Stimulated activated naive CD8-positive, alpha-beta T cell treated with anti-CD3 and anti-CD28 coated beads, Interleukin-15, amount 100 ng/mL, for 72 hours (primary cell): ENCODE measurements around the gene PNPLA7.
"Not testable (repeated sequence)": the region's sequence is repeated elsewhere in the genome, so short reads cannot be mapped to it uniquely, and the experiment has no call there.

Source experiments
- ATAC-seq: fragments of 150-1000 bp; cut with Tn5 transposase; 2 replicates; pipeline ENCODE4 v1.10.0; 2021; ENCODE audit warnings: mild to moderate bottlenecking, moderate library complexity
- DNase-seq, 2 donors: peaks; one replicate each; pipeline ENCODE4 v3.0.0; 2021 to 2022
- H3K27ac Mint-ChIP-seq, 2 donors: one replicate each; pipeline ENCODE4 v1.8.0; 2022; ENCODE audit warnings: mild to moderate bottlenecking in 2 of 2, mixed read lengths in 2 of 2, moderate library complexity in 2 of 2
- H3K27me3 Mint-ChIP-seq: one replicate; pipeline ENCODE4 v1.8.0; 2022; ENCODE audit warnings: mixed read lengths
- H3K4me1 Mint-ChIP-seq: one replicate; pipeline ENCODE4 v1.8.0; 2022; ENCODE audit warnings: mild to moderate bottlenecking, mixed read lengths
- H3K4me3 Mint-ChIP-seq, 2 donors: one replicate each; pipeline ENCODE4 v1.8.0; 2022; ENCODE audit warnings: mild to moderate bottlenecking in 2 of 2, mixed read lengths in 2 of 2, moderate library complexity in 1 of 2
- H3K9me3 Mint-ChIP-seq, 2 donors: one replicate each; pipeline ENCODE4 v1.8.0; 2022; ENCODE audit warnings: mixed read lengths in 2 of 2

The PNPLA7 gene

DNA sequence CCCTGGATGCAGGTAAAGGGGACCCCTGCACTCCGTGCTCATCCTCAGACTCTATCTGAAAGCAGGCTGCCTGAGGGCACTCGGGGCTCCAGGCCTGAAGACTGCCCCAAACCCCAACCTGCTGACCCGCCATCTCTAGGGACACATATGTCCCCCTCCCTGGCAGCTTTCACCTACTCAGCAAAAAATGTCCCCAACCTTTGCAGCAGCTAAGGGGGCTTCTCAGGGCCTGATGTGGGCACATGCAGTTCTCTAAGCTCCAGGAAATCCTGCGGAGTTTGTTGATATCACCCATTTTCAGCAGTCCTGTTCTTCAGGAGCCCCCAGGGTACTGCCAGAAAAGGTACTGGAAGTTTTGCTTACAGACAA lies 30.7 kb upstream of the PNPLA7 start:
- peaks cover 41% of the 10 kb centered on the region for H3K4me1 Mint-ChIP-seq
- ATAC-seq (no peak), DNase-seq (no peak)
- no peaks in the 10 kb centered on the region for H3K9me3 Mint-ChIP-seq
- no peak overlapping the region for H3K4me3 Mint-ChIP-seq
- H3K27ac Mint-ChIP-seq: no peak overlapping the region
- no peaks in the 10 kb centered on the region for H3K27me3 Mint-ChIP-seq

DNA sequence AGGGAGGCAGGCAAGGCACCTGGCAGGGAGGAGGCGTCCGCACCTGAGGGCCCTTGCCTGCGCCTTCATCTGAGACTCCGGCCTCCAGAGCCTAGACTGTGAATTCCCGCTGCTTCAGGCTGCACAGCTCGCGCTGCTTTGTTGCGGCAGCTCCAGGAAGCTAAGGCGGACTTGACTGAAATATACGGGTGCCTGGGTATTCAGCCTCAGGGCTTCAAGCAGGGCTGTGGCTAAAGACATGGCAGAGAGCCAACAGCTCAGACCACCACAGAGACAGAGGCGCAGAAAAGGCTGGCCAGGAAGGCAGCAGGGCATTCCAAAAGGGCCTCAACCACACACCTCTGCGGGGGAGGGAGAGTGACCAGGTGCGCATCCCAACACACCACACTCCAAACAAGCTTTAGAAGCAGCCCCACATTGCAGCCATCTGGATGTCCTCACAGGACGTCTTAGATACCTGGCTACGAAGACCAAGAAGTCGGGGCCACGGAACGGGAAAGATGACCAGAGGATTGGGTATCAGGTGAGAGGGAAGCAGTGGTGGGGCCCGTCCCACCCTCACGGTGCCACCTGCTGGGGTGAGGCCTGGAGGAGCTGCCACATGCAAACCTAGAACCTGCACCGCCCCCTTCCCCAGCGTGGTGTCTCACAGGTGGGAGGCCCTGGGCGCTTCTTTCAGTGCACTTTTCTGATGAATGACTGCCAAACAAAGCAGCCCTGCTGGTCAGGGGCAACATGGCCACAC lies 30.2 kb upstream of the PNPLA7 start:
- H3K4me1 Mint-ChIP-seq: peaks cover 46% of the 10 kb centered on the region
- H3K27me3 Mint-ChIP-seq: no peaks in the 10 kb centered on the region
- ATAC-seq (no peak), DNase-seq (no peak)
- H3K9me3 Mint-ChIP-seq: no peaks in the 10 kb centered on the region
- H3K27ac Mint-ChIP-seq: no peak overlapping the region
- H3K4me3 Mint-ChIP-seq: no peak overlapping the region

GRCh38 chr9:137579259-137579604 lies 29.0 kb upstream of the PNPLA7 start:
- Mint-ChIP-seq H3K27me3 (no peaks in the 10 kb centered on the region), H3K4me1 (peaks cover 55% of the 10 kb centered on the region), H3K9me3 (no peaks in the 10 kb centered on the region), H3K4me3 (peak overlapping the region; percentile 82 to 88), H3K27ac (peak overlapping the region in 1 of 2 donors; percentile 95)
- no peak for ATAC-seq
- DNase-seq: no peak

DNA sequence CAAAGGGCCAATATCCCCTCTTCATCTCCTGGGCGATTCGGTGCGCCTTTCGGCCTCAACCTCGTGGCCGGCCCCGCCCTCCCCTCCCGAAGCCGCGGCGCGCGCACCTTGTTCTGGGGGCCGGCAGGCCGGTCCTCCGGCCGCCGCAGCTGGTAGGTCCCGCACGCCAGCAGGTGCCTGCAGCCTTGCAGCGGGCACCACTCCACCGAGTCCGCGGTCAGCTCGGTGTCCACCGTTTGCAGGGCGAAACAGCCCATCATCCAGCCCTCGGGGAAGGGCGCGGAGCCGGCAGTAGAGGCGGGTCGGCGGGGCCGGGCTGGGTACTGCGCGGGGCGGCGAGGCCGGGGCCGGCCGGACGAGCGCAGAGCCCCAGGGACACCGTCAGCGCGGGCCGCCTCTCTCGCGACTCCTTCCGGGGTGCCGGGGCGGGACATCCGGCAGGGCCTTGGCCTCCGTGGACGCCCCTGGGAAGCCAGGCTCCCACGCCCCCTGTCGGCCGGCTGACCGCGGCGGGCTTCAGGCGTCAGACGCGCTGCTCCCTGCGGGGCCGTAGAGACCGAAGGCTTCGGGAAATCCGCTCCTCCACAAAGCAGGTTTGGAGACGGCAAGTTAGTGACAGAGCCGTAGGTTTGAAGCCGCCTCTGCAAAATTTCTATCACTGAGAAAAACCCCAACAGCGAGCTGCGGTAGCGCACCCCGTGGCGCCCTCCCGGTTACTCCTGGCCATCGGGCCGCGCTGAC lies 28.5 kb upstream of the PNPLA7 start, which contains the start of gene DPH7:
DPH7 (minus strand) TSS at position 408 of the 741 bp plus-strand sequence; CDS start at position 260, 148 bp downstream.
- Mint-ChIP-seq H3K27me3 (no peaks in the 10 kb centered on the region), H3K4me3 (peak within 1 kb of the TSS; percentile 82 to 88), H3K27ac (peak within 1 kb of the TSS; percentile 78 to 95), H3K9me3 (no peaks in the 10 kb centered on the region), H3K4me1 (peaks cover 55% of the 10 kb centered on the region)
- DNase-seq: peak; percentile 94 to 95
- peak; percentile 99 for ATAC-seq

- H3K27me3 Mint-ChIP-seq: no peaks in the 10 kb centered on the region
- H3K9me3 Mint-ChIP-seq: no peaks in the 10 kb centered on the region
- H3K27ac Mint-ChIP-seq: peak overlapping the region; percentile 32 to 46
- DNase-seq (no peak), ATAC-seq (no peak)
- H3K4me1 Mint-ChIP-seq: peaks cover 47% of the 10 kb centered on the region
- peak overlapping the region in 1 of 2 donors; percentile 18 for H3K4me3 Mint-ChIP-seq
Measured at GRCh38 chr9:137575716-137576411, 25.7 kb upstream of the PNPLA7 start.

DNA sequence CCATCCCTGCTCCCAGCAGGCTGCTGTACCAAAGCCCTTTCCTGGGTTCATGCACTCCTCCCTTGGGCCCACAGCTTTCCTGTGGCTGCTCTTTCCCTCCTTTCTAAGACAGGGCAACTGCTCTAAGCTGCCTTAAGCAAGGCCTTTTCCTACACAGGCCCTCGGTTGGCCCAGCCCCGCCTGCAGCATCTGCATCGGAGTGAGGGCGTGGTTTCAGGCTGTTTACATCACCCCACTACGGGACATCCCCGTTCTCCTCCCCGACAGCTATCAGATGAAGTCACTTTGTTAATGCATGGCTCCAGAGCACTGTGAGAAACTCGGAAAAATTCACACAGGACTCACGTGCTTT lies 25.1 kb upstream of the PNPLA7 start:
- Mint-ChIP-seq H3K4me1 (peaks cover 47% of the 10 kb centered on the region), H3K27ac (peak overlapping the region; percentile 32 to 46), H3K4me3 (no peak overlapping the region), H3K27me3 (no peaks in the 10 kb centered on the region), H3K9me3 (no peaks in the 10 kb centered on the region)
- DNase-seq (no peak), ATAC-seq (no peak)

- DNase-seq (no peak), ATAC-seq (no peak)
- H3K4me3 Mint-ChIP-seq: no peak overlapping the region
- H3K27ac Mint-ChIP-seq: no peak overlapping the region
- H3K4me1 Mint-ChIP-seq: peaks cover 41% of the 10 kb centered on the region
- H3K9me3 Mint-ChIP-seq: no peaks in the 10 kb centered on the region
- no peaks in the 10 kb centered on the region for H3K27me3 Mint-ChIP-seq
Measured at GRCh38 chr9:137574192-137574591, 24.0 kb upstream of the PNPLA7 start.

DNA sequence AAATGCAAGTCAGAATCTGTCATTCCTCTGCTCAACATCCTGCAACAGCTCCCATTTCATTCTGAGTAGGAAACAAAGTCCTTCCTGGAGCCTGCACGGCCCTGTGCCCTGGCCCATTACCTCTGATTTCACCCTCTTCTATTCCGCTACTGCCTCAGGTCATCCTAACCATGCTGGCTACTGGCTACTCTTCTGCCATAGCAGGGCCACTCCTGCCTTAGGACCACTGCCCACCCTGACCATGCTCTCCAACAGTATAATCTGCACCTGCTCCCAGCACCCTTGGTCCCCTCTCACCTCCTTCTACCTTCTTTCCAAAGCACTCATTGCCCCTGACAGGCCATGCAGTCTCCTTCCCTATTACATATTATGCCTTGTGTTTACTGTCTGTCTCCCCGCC lies 20.4 kb upstream of the PNPLA7 start:
- no peak for ATAC-seq
- H3K27ac Mint-ChIP-seq: no peak overlapping the region
- H3K4me3 Mint-ChIP-seq: no peak overlapping the region
- no peaks in the 10 kb centered on the region for H3K9me3 Mint-ChIP-seq
- DNase-seq: no peak
- H3K4me1 Mint-ChIP-seq: peaks cover 10% of the 10 kb centered on the region
- H3K27me3 Mint-ChIP-seq: no peaks in the 10 kb centered on the region

- H3K4me1 Mint-ChIP-seq: peaks cover 2% of the 10 kb centered on the region
- no peaks in the 10 kb centered on the region for H3K27me3 Mint-ChIP-seq
- H3K27ac Mint-ChIP-seq: peak overlapping the region in 1 of 2 donors; percentile 80
- no peak overlapping the region for H3K4me3 Mint-ChIP-seq
- H3K9me3 Mint-ChIP-seq: no peaks in the 10 kb centered on the region
- ATAC-seq (no peak), DNase-seq (no peak)
Measured at GRCh38 chr9:137569609-137570203, 19.5 kb upstream of the PNPLA7 start.

- ATAC-seq, H3K9me3 Mint-ChIP-seq, H3K4me1 Mint-ChIP-seq, H3K27me3 Mint-ChIP-seq, DNase-seq, H3K4me3 Mint-ChIP-seq: not testable (repeated sequence)
- H3K27ac Mint-ChIP-seq: peak overlapping the region in 1 of 2 donors; percentile 89
Measured at GRCh38 chr9:137568445-137568844, 18.2 kb upstream of the PNPLA7 start.

DNA sequence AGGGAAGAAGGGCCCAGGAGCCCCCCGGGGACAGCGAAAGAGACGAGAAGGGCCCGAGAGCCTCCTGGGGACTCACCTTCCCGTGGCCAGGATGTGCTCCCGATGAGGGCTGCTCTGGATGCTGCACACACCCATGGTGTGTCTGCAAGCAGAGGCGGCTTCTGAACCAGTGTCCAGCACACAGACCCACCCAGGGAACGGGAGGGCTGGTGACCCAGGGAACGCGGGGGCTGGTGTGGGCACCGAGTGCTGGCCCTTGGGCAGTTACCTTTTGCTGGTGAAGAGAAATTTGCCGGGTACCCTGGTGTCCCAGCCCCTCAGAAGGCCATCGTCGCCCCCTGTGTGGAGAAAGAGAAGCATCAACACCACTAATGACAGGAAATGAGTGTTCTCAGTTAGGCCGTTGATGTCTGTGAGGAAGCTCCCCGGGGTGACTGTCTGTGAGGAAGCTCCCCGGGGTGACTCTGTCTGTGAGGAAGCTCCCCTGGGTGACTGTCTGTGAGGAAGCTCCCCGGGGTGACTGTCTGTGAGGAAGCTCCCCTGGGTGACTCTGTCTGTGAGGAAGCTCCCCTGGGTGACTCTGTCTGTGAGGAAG lies 14.7 kb upstream of the PNPLA7 start:
- no peak for ATAC-seq
- no peaks in the 10 kb centered on the region for H3K4me1 Mint-ChIP-seq
- H3K27me3 Mint-ChIP-seq: no peaks in the 10 kb centered on the region
- DNase-seq: no peak
- H3K9me3 Mint-ChIP-seq: no peaks in the 10 kb centered on the region
- no peak overlapping the region for H3K4me3 Mint-ChIP-seq
- H3K27ac Mint-ChIP-seq: peak overlapping the region in 1 of 2 donors; percentile 44

- no peaks in the 10 kb centered on the region for H3K9me3 Mint-ChIP-seq
- no peak overlapping the region for H3K4me3 Mint-ChIP-seq
- H3K27ac Mint-ChIP-seq: no peak overlapping the region
- no peaks in the 10 kb centered on the region for H3K4me1 Mint-ChIP-seq
- ATAC-seq (no peak), DNase-seq (no peak)
- H3K27me3 Mint-ChIP-seq: no peaks in the 10 kb centered on the region
Measured at GRCh38 chr9:137564134-137564533, 13.9 kb upstream of the PNPLA7 start.

DNA sequence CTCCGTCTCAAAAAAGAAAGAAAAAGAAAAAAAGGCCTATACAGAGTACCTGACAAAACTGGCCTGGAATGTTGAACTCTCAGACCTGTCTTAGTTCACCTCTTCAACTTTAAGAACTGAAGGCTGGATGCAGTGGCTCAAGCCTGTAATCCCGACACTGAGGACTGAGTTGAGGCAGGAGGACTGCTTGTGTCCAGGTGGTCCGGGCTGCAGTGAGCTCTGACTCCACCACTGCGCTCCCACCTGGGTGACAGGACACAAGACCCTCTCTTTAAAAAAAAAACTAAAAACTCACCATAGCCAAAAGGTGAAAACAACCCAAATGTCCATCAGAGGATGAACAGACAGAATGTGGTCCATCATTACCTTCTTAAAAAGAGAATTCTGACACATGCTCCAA lies 7.9 kb upstream of the PNPLA7 start:
- DNase-seq (no peak), ATAC-seq (no peak)
- Mint-ChIP-seq H3K27ac (no peak overlapping the region), H3K9me3 (no peaks in the 10 kb centered on the region), H3K4me1 (no peaks in the 10 kb centered on the region), H3K4me3 (no peak overlapping the region), H3K27me3 (no peaks in the 10 kb centered on the region)

DNA sequence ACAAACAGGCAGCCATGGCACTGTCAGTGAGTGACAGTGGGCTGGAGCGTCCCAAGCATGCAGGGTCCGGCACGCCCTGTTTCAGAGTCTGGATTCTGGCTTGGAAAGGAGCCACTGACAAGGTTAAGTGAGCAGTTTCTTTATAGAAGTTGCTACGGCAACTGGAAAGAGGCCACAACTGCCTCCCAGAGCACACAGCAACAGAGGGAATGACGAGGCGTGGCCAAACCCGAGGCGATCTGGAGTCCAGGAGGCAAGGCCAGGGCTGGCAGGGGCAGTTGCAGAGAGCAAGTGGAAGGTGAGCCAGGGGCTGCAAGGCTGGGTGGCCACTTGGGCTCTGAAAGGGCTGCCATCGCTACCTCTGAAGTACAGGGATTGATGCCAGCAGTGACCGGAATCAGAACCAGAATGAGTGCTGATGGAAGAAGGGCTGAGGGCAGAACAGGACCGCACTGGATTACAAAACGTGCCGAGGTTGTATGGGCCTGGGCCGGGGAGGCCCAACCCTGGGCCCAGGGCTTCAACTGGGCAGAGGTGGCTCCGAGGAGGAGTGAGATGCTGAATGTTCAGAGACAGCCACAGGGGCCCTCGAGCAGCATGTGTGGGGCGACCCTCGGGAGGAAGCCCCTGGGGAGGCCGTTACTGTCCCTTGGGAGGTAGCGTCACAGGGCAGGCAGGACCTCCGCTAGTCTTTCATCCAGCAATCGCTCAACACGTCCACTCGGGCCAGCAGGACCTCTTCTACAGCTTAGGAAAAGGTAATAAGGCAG lies 6.1 kb upstream of the PNPLA7 start:
- Mint-ChIP-seq H3K27ac (peak overlapping the region in 1 of 2 donors; percentile 42), H3K4me1 (peaks cover 9% of the 10 kb centered on the region), H3K4me3 (no peak overlapping the region), H3K27me3 (no peaks in the 10 kb centered on the region), H3K9me3 (no peaks in the 10 kb centered on the region)
- DNase-seq: no peak
- ATAC-seq: no peak

GRCh38 chr9:137555179-137555578 lies 5.0 kb upstream of the PNPLA7 start:
- no peak for ATAC-seq
- no peak overlapping the region for H3K27ac Mint-ChIP-seq

More at GRCh38 chr9:137555179-137555578, 5.0 kb upstream of the PNPLA7 start:
- H3K4me1 Mint-ChIP-seq: peaks cover 11% of the 10 kb centered on the region
- H3K27me3 Mint-ChIP-seq: no peaks in the 10 kb centered on the region
- no peak for DNase-seq
- H3K9me3 Mint-ChIP-seq: no peaks in the 10 kb centered on the region
- no peak overlapping the region for H3K4me3 Mint-ChIP-seq
